Activated naive CD8-positive, alpha-beta T cell treated with anti-CD3 and anti-CD28 coated beads, Interleukin-2, amount 10 ng/mL, durations not matched to agents 7 days and 5 days (primary cell): ENCODE results near the gene TSPAN16. TPM values are rescaled to one million over a fixed set of nuclear protein-coding genes. Genes with fewer than 3 reads are reported as not detected.
A peak's percentile ranks its signal among the peaks of the same experiment; 100 is the strongest.

Experiments
- ATAC-seq: fragments of 150-1000 bp; cut with Tn5 transposase; one replicate; pipeline ENCODE4 v1.10.0; 2021; ENCODE audit warnings: low read depth, moderate library complexity
- POLR2A ChIA-PET: fragments of 350-600 bp; sonication (Branson Sonifier 250); formaldehyde crosslinking; loops from one replicate; lab custom pipeline; 2021; ENCODE audit warnings: antibody characterized with exemption; lab: Charles Lee
- DNase-seq: peaks from one replicate; pipeline ENCODE4 v3.0.0; 2021
- H3K27ac Mint-ChIP-seq: one replicate; pipeline ENCODE4 v1.8.0; 2022; ENCODE audit warnings: mild to moderate bottlenecking, mixed read lengths
- H3K27me3 Mint-ChIP-seq: one replicate; pipeline ENCODE4 v1.8.0; 2022; ENCODE audit warnings: mild to moderate bottlenecking, moderate library complexity, mixed read lengths
- H3K36me3 Mint-ChIP-seq: one replicate; pipeline ENCODE4 v1.8.0; 2021; ENCODE audit warnings: mild to moderate bottlenecking, mixed read lengths
- H3K4me1 Mint-ChIP-seq: one replicate; pipeline ENCODE4 v1.8.0; 2021; ENCODE audit warnings: mixed read lengths
- H3K4me3 Mint-ChIP-seq: one replicate; pipeline ENCODE4 v1.8.0; 2022; ENCODE audit warnings: mild to moderate bottlenecking, moderate library complexity, mixed read lengths
- H3K9me3 Mint-ChIP-seq: one replicate; pipeline ENCODE4 v1.8.0; 2021; ENCODE audit warnings: mixed read lengths
- total RNA-seq, 2 experiments: library from RNA; stranded (reverse); gene quantifications; one replicate each; pipeline ENCODE4 v1.2.3, GENCODE V29; 2021

TSPAN16 gene, protein sequence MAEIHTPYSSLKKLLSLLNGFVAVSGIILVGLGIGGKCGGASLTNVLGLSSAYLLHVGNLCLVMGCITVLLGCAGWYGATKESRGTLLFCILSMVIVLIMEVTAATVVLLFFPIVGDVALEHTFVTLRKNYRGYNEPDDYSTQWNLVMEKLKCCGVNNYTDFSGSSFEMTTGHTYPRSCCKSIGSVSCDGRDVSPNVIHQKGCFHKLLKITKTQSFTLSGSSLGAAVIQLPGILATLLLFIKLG
- not detected for total RNA-seq

DNA sequence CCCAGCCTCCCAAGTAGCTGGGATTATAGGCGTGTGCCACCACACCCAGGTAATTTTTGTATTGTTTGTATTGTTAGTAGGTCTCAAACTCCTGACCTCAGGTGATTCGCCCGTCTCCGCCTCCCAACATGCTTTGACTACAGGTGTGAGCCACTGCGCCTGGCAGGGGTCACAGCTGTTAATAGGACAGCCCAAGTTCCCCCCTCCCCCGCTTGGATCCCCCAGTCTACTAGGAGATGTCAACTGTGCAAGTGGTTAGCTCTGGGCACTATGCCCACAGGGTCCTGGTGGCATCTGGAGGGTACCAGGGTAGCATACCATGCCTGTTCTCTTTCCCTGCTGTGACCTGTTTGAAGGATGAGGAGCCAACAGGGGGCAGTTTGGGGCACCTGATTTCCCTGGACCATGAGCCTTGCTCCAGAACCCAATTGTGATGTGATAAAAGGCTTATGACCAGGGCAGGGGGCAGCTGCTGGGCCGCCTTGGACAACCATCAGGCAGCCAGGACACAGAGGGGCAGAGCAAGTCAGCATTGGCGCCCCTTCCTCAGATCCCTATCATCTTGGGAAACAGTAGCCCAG is at the start of gene TSPAN16:
Gene TSPAN16, plus strand, starts transcription at position 496 of the 581 bp plus-strand sequence. CDS start 138 bp downstream, outside the sequence.
- no peak for DNase-seq
- Mint-ChIP-seq H3K36me3 (no peaks in the 10 kb centered on the region), H3K4me3 (no peak within 1 kb of the TSS), H3K9me3 (no peaks in the 10 kb centered on the region), H3K4me1 (peaks cover 6% of the 10 kb centered on the region), H3K27ac (no peak within 1 kb of the TSS), H3K27me3 (peaks cover 31% of the 10 kb centered on the region)
- ATAC-seq = no peak
- POLR2A ChIA-PET = no interaction called here

DNA sequence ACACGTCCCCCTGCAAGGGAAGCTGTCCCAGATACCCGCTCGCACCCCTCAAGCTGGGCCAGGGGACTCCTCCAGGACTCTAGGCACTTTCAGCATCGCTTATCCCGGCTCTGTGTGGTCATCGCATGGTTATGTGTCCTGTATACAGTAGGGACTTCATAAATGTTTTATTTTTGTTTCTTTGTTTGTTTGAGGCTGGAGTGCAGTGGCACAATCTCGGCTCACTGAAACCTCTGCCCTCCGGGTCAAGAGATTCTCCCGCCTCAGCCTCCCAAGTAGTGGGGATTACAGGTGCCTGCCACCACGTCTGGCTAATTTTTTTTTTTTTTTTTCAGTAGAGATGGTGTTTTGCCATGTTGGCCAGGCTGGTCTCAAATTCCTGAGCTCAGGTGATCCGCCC is 49.0 kb upstream of the TSPAN16 start:
- no peaks in the 10 kb centered on the region for H3K36me3 Mint-ChIP-seq
- ATAC-seq (no peak), DNase-seq (no peak)
- peaks cover 3% of the 10 kb centered on the region for H3K4me1 Mint-ChIP-seq
- no peak overlapping the region for H3K4me3 Mint-ChIP-seq
- H3K27ac Mint-ChIP-seq = no peak overlapping the region
- POLR2A ChIA-PET = no interaction called here
- H3K27me3 Mint-ChIP-seq = peaks cover 6% of the 10 kb centered on the region
- no peaks in the 10 kb centered on the region for H3K9me3 Mint-ChIP-seq

DNA sequence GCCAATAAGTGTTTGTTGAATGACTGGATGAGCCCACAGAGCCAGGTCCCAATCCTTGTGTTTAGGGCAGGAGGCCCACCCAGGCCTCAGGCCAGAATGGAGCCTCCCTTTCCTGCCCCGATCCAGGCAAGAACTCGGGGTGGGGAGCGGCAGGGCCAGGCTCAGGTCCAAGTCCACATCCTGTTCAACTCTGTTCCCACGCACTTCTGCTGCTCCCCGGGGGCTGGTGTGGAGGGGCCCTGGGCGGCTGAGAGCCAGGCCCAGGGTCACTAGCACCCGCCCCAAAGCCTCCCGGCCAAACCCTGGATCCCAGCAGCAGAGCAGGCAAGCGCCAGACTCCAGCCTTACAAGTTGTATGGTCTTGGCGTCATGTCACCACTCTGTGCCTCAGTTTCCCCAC is 48.6 kb upstream of the TSPAN16 start:
- Mint-ChIP-seq H3K4me1 (peaks cover 3% of the 10 kb centered on the region), H3K4me3 (no peak overlapping the region), H3K36me3 (no peaks in the 10 kb centered on the region), H3K27me3 (peaks cover 4% of the 10 kb centered on the region), H3K27ac (no peak overlapping the region), H3K9me3 (no peaks in the 10 kb centered on the region)
- DNase-seq (no peak), ATAC-seq (no peak)
- POLR2A ChIA-PET = no interaction called here

DNA sequence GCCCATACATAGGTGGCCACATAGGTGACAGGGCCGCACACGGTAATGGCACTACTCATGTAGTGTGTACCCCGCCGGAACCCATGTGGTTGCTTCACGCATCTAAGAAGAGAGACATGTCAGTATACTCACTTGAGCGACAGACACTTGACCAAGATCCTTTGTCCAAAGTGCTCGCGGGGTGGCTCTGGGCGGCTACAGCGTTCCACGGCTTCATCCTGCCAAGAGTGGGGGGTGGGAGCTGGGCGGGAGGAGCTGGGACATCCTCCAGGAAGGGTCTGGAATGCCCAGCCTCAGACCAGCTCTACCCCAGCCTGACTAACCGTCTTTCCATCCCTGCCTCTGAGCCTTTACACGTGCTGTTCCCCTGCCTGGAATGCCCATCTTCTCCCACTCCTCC is 48.0 kb upstream of the TSPAN16 start:
- DNase-seq (no peak), ATAC-seq (no peak)
- Mint-ChIP-seq H3K36me3 (no peaks in the 10 kb centered on the region), H3K9me3 (no peaks in the 10 kb centered on the region), H3K4me3 (no peak overlapping the region), H3K4me1 (peaks cover 3% of the 10 kb centered on the region), H3K27me3 (peaks cover 2% of the 10 kb centered on the region), H3K27ac (no peak overlapping the region)
- POLR2A ChIA-PET = no interaction called here

DNA sequence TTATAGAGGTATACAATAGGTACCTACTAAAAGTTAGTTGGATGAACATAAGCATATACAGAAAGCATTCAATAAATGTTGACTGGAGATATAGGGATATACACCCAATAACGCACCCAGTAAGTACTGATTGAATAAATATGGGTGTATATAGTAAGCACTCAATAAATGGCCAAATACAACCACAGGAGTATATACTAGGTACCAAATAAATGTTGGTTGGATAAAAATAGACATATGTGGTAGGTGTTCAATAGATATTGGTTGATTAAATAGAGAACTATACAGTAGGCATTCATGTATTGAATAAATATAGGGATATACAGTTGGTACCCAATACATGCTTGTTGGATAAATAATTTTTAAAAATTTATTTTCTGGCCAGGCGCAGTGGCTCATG is 47.1 kb upstream of the TSPAN16 start:
- POLR2A ChIA-PET = no interaction called here
- Mint-ChIP-seq H3K9me3 (no peaks in the 10 kb centered on the region), H3K4me1 (no peaks in the 10 kb centered on the region), H3K27me3 (peaks cover 2% of the 10 kb centered on the region), H3K36me3 (no peaks in the 10 kb centered on the region), H3K27ac (no peak overlapping the region), H3K4me3 (no peak overlapping the region)
- no peak for DNase-seq
- no peak for ATAC-seq

DNA sequence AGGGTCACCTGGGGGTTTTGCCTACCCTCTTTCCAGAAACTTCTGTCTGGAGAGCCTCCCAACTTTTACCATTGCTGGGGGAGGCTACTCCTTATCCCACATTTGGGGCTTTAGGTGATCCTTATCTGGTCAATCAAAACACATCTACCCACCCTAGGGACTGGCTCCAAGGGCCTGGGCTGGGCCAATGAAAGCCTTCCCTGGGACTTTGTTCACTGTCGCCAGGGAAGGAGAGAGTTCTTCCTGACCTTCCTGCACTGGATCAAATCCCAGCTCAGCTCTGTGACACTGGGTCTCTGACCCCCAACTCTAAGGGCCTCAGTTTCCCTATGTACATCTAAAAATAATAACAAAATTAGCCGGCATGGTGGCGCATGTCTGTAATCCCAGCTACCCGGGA is 44.7 kb upstream of the TSPAN16 start:
- Mint-ChIP-seq H3K27me3 (peaks cover 6% of the 10 kb centered on the region), H3K36me3 (no peaks in the 10 kb centered on the region), H3K27ac (no peak overlapping the region), H3K4me3 (no peak overlapping the region), H3K9me3 (no peaks in the 10 kb centered on the region), H3K4me1 (no peaks in the 10 kb centered on the region)
- ATAC-seq (no peak), DNase-seq (no peak)
- POLR2A ChIA-PET = interaction anchor here (0.5 kb wide), 1 partner anchor 105 kb away, joined by 3 read pairs; no protein-coding TSS in a partner anchor

DNA sequence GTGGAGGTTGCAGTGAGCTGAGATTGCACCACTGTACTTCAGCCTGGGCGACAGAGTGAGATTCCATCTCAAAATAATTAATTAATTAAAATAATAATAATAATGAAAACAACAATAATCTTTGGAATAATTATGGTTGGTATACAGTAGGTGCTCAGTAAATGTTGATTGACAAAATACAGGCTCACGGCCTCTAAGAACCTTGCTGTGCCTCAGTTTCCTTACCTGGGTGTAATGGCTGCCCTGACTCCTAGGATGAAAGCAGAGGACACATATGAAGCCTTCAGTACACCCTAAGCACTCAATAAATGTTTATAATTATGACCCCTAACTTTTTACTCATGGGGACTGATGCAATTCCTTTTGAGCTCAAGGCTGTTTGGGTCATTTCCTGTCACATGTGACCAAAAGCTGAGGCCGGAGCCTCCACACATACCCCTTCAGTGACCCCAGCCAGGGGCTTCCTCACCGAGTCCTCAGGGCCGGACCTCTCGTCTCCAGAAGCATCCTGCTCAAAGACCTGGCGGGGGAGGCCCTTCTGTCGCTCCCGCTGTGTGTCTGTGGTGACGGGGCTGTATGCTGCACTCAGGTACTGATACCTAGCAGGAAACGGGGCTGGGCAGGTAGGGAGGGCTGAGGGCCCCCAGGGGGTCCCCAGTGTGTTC is 44.2 kb upstream of the TSPAN16 start:
- no peak for DNase-seq
- no peaks in the 10 kb centered on the region for H3K36me3 Mint-ChIP-seq
- no peak overlapping the region for H3K27ac Mint-ChIP-seq
- H3K9me3 Mint-ChIP-seq = no peaks in the 10 kb centered on the region
- peaks cover 6% of the 10 kb centered on the region for H3K27me3 Mint-ChIP-seq
- no peaks in the 10 kb centered on the region for H3K4me1 Mint-ChIP-seq
- POLR2A ChIA-PET = no interaction called here
- H3K4me3 Mint-ChIP-seq = no peak overlapping the region
- no peak for ATAC-seq

DNA sequence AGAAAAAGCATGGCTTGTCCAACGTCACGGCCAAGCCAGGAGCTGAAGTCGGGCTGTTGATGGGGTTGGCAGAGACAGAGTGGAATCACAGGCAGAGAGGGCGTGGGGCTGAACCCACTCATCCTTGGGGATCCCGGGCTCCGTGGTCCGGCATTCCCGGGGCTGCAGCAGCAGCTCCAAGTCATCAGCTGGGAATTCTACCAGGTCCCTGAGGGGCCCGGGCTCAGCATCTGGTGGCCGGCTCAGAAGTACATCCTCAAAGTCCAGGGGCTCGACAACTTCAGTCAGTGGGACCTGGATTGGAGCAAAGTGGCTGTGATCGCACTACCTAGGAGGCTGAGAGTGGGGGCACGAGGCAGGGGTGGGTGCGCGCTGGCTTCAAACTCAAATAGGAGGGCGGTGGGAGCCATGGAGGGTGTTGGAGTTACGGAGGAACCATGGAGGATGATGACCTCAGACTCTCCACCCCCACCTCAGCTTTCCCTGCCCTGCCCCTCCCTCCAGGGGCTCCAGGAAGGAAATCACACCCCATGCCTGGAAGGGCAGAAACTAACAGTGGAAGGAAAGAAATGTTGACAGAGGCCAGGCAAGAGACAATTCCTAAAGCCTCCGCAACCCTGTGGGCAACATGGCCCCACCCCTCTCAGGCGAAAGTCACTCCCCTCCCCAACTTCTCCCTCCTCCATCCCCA is 43.1 kb upstream of the TSPAN16 start:
- H3K9me3 Mint-ChIP-seq = no peaks in the 10 kb centered on the region
- H3K27me3 Mint-ChIP-seq = peaks cover 6% of the 10 kb centered on the region
- H3K27ac Mint-ChIP-seq = no peak overlapping the region
- POLR2A ChIA-PET = no interaction called here
- H3K4me1 Mint-ChIP-seq = no peaks in the 10 kb centered on the region
- no peaks in the 10 kb centered on the region for H3K36me3 Mint-ChIP-seq
- no peak overlapping the region for H3K4me3 Mint-ChIP-seq
- DNase-seq (no peak), ATAC-seq (no peak)

DNA sequence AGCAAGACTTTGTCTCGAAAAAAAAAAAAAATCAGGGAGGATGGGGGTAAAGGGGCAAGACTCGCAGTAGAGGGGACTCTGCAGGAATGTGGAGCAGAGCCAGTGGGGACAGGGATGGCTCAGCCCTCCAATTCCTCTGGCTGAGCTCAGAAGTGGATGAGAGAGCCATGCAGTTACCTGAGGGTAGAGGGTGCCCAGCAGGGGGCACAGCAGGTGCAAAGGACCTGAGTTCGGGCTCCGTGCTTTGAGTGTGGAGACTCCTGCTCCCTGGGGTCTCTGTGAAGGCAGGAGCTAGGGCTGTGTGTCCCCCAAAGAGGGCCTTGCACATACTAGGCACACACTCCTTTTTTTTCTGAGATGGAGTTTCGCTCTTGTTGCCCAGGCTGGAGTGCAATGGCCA is 41.3 kb upstream of the TSPAN16 start:
- Mint-ChIP-seq H3K27ac (no peak overlapping the region), H3K4me1 (no peaks in the 10 kb centered on the region), H3K36me3 (no peaks in the 10 kb centered on the region), H3K9me3 (no peaks in the 10 kb centered on the region), H3K4me3 (no peak overlapping the region), H3K27me3 (peaks cover 9% of the 10 kb centered on the region)
- no peak for ATAC-seq
- no peak for DNase-seq
- POLR2A ChIA-PET = no interaction called here

DNA sequence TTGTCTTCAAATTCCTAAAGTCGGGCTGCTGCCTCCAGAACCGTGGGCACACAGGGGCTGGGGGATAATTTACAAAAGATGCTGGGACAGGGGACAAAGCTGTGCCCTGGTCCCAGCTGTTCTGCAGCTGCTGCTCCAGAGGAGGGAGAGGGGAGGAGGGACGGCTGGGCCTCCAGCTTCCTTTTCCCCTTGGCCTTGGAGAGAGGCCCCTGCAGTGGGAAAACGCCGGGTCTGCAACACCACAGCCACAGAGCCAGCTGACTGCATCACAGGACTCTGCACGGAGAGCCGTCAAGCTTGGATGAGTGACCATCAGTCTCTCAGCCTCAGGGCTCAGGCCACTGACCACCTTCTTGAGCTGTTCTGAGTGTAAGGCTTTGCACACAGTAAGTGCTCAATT is 39.8 kb upstream of the TSPAN16 start:
- Mint-ChIP-seq H3K4me1 (peaks cover 1% of the 10 kb centered on the region), H3K27ac (no peak overlapping the region), H3K9me3 (no peaks in the 10 kb centered on the region), H3K36me3 (no peaks in the 10 kb centered on the region), H3K4me3 (no peak overlapping the region), H3K27me3 (peaks cover 24% of the 10 kb centered on the region)
- POLR2A ChIA-PET = no interaction called here
- no peak for ATAC-seq
- DNase-seq = no peak

DNA sequence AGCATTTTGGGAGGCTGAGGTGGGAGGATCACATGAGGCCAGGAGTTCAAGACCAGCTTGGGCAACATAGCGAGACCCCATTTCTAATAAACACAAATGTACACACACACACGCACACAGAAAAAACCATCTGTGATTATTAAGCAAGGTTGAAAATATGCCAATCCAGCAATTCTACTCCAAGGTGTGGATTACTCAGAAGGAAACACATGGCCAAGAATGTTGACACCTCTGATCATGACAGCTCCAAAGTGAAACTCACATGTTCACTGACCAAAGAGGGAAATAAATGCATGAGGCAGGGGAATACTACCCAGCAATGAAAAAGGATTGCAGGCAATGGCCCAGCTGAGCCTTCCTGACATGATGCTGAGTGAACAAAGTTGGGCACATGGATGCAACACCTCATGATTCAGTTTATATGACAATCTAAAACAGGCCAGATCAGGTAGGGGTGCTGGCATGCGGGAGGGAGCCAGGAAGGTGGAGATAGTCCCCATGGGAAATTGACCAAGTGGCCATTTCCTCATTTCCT is 38.0 kb upstream of the TSPAN16 start:
- no peak for ATAC-seq
- POLR2A ChIA-PET = interaction anchor here (0.6 kb wide), 1 partner anchor 11 kb away, joined by 3 read pairs; no protein-coding TSS in a partner anchor

DNA sequence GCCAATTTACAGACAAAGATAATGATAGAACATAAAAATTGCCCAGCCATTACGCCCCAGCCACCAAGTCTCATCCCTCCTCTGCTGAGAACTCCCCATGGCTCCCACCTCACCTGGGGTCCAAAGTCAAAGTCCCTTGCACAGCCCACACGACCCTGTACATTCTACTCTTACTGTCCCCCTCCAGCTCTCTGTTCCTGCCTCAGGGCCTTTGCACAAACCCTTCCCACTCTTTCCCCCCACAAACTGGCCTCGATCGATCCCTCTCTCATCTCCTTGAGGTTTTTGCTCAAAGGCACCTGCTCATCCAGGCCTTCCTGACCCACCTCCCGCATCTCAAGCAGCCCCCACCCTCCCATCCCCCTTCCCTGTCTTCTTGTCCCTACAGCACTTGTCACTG is 35.0 kb upstream of the TSPAN16 start:
- ATAC-seq = no peak
- POLR2A ChIA-PET = no interaction called here
- no peak overlapping the region for H3K27ac Mint-ChIP-seq
- H3K27me3 Mint-ChIP-seq = peaks cover 51% of the 10 kb centered on the region
- no peak for DNase-seq
- peak overlapping the region; percentile 37 for H3K4me3 Mint-ChIP-seq
- no peaks in the 10 kb centered on the region for H3K9me3 Mint-ChIP-seq
- H3K4me1 Mint-ChIP-seq = peaks cover 1% of the 10 kb centered on the region
- no peaks in the 10 kb centered on the region for H3K36me3 Mint-ChIP-seq

More for the DNA sequence above, 38.0 kb upstream of the TSPAN16 start:
- Mint-ChIP-seq H3K4me3 (no peak overlapping the region), H3K9me3 (no peaks in the 10 kb centered on the region), H3K27me3 (peaks cover 32% of the 10 kb centered on the region), H3K27ac (no peak overlapping the region), H3K36me3 (no peaks in the 10 kb centered on the region), H3K4me1 (peaks cover 1% of the 10 kb centered on the region)
- no peak for DNase-seq

DNA sequence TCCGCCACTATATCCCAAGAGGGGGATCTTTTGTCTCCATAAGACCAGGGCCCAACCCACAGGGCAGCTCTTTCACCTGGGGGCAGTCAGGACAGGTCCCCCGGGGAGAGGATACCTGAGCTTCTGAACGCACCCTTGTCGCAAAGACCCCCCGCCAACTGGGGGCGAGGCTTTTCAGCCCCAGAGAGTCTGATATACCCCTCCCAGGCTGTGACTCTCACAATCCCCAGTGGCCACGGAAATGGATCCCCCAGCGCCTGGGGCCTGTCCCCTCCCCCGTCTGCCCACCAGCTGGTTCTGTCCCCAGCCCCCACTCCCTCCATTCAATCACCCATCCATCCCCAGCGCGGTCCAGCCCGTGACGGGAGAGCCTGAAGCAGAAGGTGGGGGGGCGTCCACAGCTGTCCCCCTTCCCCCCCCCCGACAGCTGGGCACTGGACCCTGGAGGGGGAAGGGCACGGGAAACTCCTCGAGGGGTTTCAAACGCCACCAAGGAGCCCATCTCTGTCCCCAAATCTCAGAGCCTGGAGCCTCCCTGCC is 34.5 kb upstream of the TSPAN16 start:
- ATAC-seq = no peak
- peak overlapping the region; percentile 37 for H3K4me3 Mint-ChIP-seq
- no peak overlapping the region for H3K27ac Mint-ChIP-seq
- peaks cover 54% of the 10 kb centered on the region for H3K27me3 Mint-ChIP-seq
- peaks cover 1% of the 10 kb centered on the region for H3K4me1 Mint-ChIP-seq
- H3K9me3 Mint-ChIP-seq = no peaks in the 10 kb centered on the region
- POLR2A ChIA-PET = no interaction called here
- DNase-seq = no peak
- no peaks in the 10 kb centered on the region for H3K36me3 Mint-ChIP-seq
